Neural progenitor cell (in vitro differentiated cells): ENCODE measurements around the gene TRIP13. TPM values are rescaled to one million over a fixed set of nuclear protein-coding genes. Genes with fewer than 3 reads are reported as not detected.

ENCODE experiments used
- DNase-seq: peaks from one replicate; pipeline ENCODE4 v3.0.0-alpha.2; 2016; ENCODE audit warnings: low spot score
- H2AFZ ChIP-seq: fragments of 200-600 bp; sonication (generic); replicated peaks from 2 replicates; pipeline ENCODE4 v1.6.1; 2016; ENCODE audit warnings: antibody characterized with exemption
- H3F3A ChIP-seq: fragments of 200-600 bp; sonication (generic); 2 replicates; pipeline ENCODE4 v1.6.1; 2016; ENCODE audit warnings: antibody characterized with exemption, low read depth
- H3K27ac ChIP-seq: fragments of 200-600 bp; sonication (generic); 2 replicates; pipeline ENCODE4 v1.5.1; 2016; ENCODE audit warnings: mild to moderate bottlenecking
- H3K27me3 ChIP-seq: fragments of 200-600 bp; sonication (generic); 2 replicates; pipeline ENCODE4 v1.6.1; 2016; ENCODE audit warnings: mild to moderate bottlenecking, moderate library complexity
- H3K36me3 ChIP-seq: fragments of 200-600 bp; sonication (generic); 2 replicates; pipeline ENCODE4 v1.5.1; 2016
- H3K4me1 ChIP-seq: fragments of 200-600 bp; sonication (generic); 2 replicates; pipeline ENCODE4 v1.6.1; 2016; ENCODE audit warnings: mixed run types
- H3K4me2 ChIP-seq: fragments of 200-600 bp; sonication (generic); 2 replicates; pipeline ENCODE4 v1.6.1; 2016
- H3K4me3 ChIP-seq: fragments of 200-600 bp; sonication (generic); 2 replicates; pipeline ENCODE4 v1.5.1; 2016
- H3K79me2 ChIP-seq: fragments of 200-600 bp; sonication (generic); 2 replicates; pipeline ENCODE4 v1.6.1; 2016; ENCODE audit warnings: low read depth
- H3K9ac ChIP-seq: fragments of 200-600 bp; sonication (generic); 2 replicates; pipeline ENCODE4 v1.6.1; 2016
- H3K9me3 ChIP-seq: fragments of 200-600 bp; sonication (generic); 2 replicates; pipeline ENCODE4 v1.5.1; 2016; ENCODE audit warnings: low read depth
- H4K20me1 ChIP-seq: fragments of 200-600 bp; sonication (generic); 2 replicates; pipeline ENCODE4 v1.6.1; 2016; ENCODE audit warnings: low read depth
- H3K27ac Mint-ChIP-seq: 3 replicates; pipeline ENCODE4 v1.8.0; 2021; ENCODE audit warnings: mixed read lengths
- H3K27me3 Mint-ChIP-seq: 2 replicates; pipeline ENCODE4 v1.8.0; 2022; ENCODE audit warnings: low read depth, mild to moderate bottlenecking, inconsistent platforms, moderate library complexity, mixed read lengths; ENCODE audit not compliant: insufficient read depth
- H3K36me3 Mint-ChIP-seq: 3 replicates; pipeline ENCODE4 v1.8.0; 2021; ENCODE audit warnings: mixed read lengths
- H3K4me1 Mint-ChIP-seq: 3 replicates; pipeline ENCODE4 v1.8.0; 2021; ENCODE audit warnings: mixed read lengths
- H3K4me3 Mint-ChIP-seq: 3 replicates; pipeline ENCODE4 v1.8.0; 2021; ENCODE audit warnings: mild to moderate bottlenecking, moderate library complexity, mixed read lengths
- H3K9me3 Mint-ChIP-seq: 3 replicates; pipeline ENCODE4 v1.8.0; 2020; ENCODE audit warnings: mixed read lengths
- CTCF ChIP-seq: fragments of 200-600 bp; sonication (generic); IDR thresholded peaks from 2 replicates; pipeline ENCODE4 v1.5.1; 2017; ENCODE audit warnings: antibody characterized with exemption, mild to moderate bottlenecking
- EZH2 ChIP-seq: fragments of 200-600 bp; sonication (generic); IDR thresholded peaks from 2 replicates; pipeline ENCODE4 v1.6.1; 2017; ENCODE audit warnings: antibody characterized with exemption, mild to moderate bottlenecking, moderate library complexity
- EZH2phosphoT487 ChIP-seq: fragments of 200-600 bp; sonication (generic); IDR thresholded peaks from 2 replicates; pipeline ENCODE4 v1.6.1; 2017; ENCODE audit warnings: antibody characterized with exemption
- total RNA-seq: library from RNA; depleted of rRNA; stranded (reverse); fragments of >200 nt; gene quantifications from 2 replicates; pipeline ENCODE4 v1.2.3, GENCODE V29; 2015; ENCODE audit warnings: low replicate concordance

Gene TRIP13
- total RNA-seq, 1 donor from 2014 or later: 32.3 TPM

- Histone ChIP-seq H3K27me3 (peaks cover 14% of the 10 kb centered on the region), H2AFZ (no peak overlapping the region), H3K4me1 (peaks cover 13% of the 10 kb centered on the region), H3K79me2 (no peaks in the 10 kb centered on the region), H3K27ac (no peak overlapping the region), H3K36me3 (no peaks in the 10 kb centered on the region), H3K9me3 (no peaks in the 10 kb centered on the region), H3F3A (peaks cover 7% of the 10 kb centered on the region), H3K9ac (no peak overlapping the region), H4K20me1 (no peaks in the 10 kb centered on the region), H3K4me2 (no peak overlapping the region), H3K4me3 (no peak overlapping the region)
- Mint-ChIP-seq H3K36me3 (no peaks in the 10 kb centered on the region), H3K27me3 (peaks cover 16% of the 10 kb centered on the region), H3K9me3 (peaks cover 14% of the 10 kb centered on the region), H3K4me3 (no peak overlapping the region), H3K27ac (no peak overlapping the region), H3K4me1 (peaks cover 27% of the 10 kb centered on the region)
- no peak for DNase-seq
- TF ChIP-seq EZH2phosphoT487: no peak
- no peak for TF ChIP-seq EZH2
- TF ChIP-seq CTCF: no peak
Measured at GRCh38 chr5:949815-950560, 57.3 kb downstream of the TRIP13 start.

- no peaks in the 10 kb centered on the region for H3K36me3 ChIP-seq
- Mint-ChIP-seq H3K36me3 (no peaks in the 10 kb centered on the region), H3K4me1 (peaks cover 20% of the 10 kb centered on the region), H3K27ac (no peak overlapping the region), H3K9me3 (peaks cover 14% of the 10 kb centered on the region), H3K4me3 (no peak overlapping the region), H3K27me3 (peaks cover 17% of the 10 kb centered on the region)
- no peak overlapping the region for H2AFZ ChIP-seq
- no peaks in the 10 kb centered on the region for H4K20me1 ChIP-seq
- H3F3A ChIP-seq: no peaks in the 10 kb centered on the region
- H3K79me2 ChIP-seq: no peaks in the 10 kb centered on the region
- H3K27me3 ChIP-seq: no peaks in the 10 kb centered on the region
- TF ChIP-seq EZH2 (no peak), EZH2phosphoT487 (no peak)
- H3K4me2 ChIP-seq: no peak overlapping the region
- no peak for DNase-seq
- H3K27ac ChIP-seq: no peak overlapping the region
- H3K9ac ChIP-seq: no peak overlapping the region
- H3K4me3 ChIP-seq: no peak overlapping the region
- H3K9me3 ChIP-seq: no peaks in the 10 kb centered on the region
- no peaks in the 10 kb centered on the region for H3K4me1 ChIP-seq
Measured at GRCh38 chr5:951940-952596, 59.4 kb downstream of the TRIP13 start.

GRCh38 chr5:952597-953271, 60.0 kb downstream of the TRIP13 start:
- Mint-ChIP-seq H3K4me1 (peaks cover 19% of the 10 kb centered on the region), H3K27ac (no peak overlapping the region), H3K9me3 (peaks cover 14% of the 10 kb centered on the region), H3K27me3 (peaks cover 17% of the 10 kb centered on the region), H3K4me3 (no peak overlapping the region), H3K36me3 (no peaks in the 10 kb centered on the region)
- H3K79me2 ChIP-seq: no peaks in the 10 kb centered on the region
- H2AFZ ChIP-seq: no peak overlapping the region
- DNase-seq: no peak
- no peaks in the 10 kb centered on the region for H3K9me3 ChIP-seq
- no peak overlapping the region for H3K27ac ChIP-seq
- H3K27me3 ChIP-seq: no peaks in the 10 kb centered on the region
- H3F3A ChIP-seq: no peaks in the 10 kb centered on the region
- H3K4me1 ChIP-seq: no peaks in the 10 kb centered on the region
- H4K20me1 ChIP-seq: no peaks in the 10 kb centered on the region
- TF ChIP-seq EZH2 (no peak), CTCF (no peak), EZH2phosphoT487 (no peak)
- H3K4me2 ChIP-seq: no peak overlapping the region
- no peaks in the 10 kb centered on the region for H3K36me3 ChIP-seq
- H3K9ac ChIP-seq: no peak overlapping the region
- no peak overlapping the region for H3K4me3 ChIP-seq
